HG02884 (cell line): ENCODE results near the gene HBG2.
A peak's percentile ranks its signal among the peaks of the same experiment; 100 is the strongest.
"Not testable (repeated sequence)": the region's sequence is repeated elsewhere in the genome, so short reads cannot be mapped to it uniquely, and the experiment has no call there.

Experiments used
- ATAC-seq: cut with Tn5 transposase; IDR thresholded peaks from one replicate; pipeline ENCODE4 v1.9.1; 2021; ENCODE audit warnings: mild to moderate bottlenecking, moderate library complexity; ENCODE audit not compliant: unreplicated experiment

HBG2 gene

DNA sequence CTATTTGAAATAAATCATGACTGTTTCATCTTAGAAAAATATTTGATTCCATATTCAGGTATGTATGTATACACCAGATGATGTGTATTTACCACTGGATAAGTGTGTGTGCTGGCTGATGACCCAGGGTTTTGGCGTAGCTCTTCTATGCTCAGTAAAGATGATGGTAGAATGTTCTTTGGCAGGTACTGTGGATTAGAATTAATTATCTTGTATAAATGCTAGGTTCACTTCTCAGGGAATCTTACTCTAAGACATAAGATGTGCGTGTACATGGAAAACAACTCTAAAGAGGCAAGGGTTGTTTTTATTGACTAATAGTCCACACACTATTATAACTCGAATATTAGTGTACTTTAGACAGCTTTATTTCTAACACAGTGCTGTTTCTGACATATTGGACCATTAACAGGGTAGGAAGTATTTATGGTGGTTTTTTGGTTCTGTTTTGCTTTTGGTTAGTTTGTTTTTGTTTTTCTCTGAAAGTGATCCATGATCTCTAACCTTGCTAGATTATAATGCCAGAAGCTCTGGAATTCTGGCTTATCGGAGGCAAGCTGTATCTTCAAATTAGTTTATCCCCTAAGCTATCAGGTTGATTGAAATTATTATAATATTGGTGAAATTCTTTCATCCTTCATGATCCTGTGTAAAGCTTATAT lies 3.9 kb downstream of the HBG2 start:
- ATAC-seq: no peak

GRCh38 chr11:5249807-5250396 lies 4.7 kb downstream of the HBG2 start, which contains the start of gene HBG1:
TSS of gene HBG1 (minus strand) at chr11:5249857. CDS start at chr11:5249804, 53 bp downstream.
- ATAC-seq: not testable (repeated sequence)

DNA sequence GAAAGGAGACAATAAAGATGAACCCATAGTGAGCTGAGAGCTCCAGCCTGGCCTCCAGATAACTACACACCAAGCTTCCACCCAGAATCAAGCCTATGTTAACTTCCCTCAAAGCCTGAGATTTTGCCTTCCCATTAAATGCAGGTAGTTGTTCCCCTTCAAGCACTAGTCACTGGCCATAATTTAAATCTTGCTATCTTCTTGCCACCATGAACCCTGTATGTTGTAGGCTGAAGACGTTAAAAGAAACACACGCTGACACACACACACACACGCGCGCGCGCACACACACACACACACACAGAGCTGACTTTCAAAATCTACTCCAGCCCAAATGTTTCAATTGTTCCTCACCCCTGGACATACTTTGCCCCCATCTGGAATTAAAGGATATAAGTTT lies 6.1 kb downstream of the HBG2 start:
- not testable (repeated sequence) for ATAC-seq

GRCh38 chr11:5247472-5248192 lies 6.9 kb downstream of the HBG2 start:
- ATAC-seq: no peak

DNA sequence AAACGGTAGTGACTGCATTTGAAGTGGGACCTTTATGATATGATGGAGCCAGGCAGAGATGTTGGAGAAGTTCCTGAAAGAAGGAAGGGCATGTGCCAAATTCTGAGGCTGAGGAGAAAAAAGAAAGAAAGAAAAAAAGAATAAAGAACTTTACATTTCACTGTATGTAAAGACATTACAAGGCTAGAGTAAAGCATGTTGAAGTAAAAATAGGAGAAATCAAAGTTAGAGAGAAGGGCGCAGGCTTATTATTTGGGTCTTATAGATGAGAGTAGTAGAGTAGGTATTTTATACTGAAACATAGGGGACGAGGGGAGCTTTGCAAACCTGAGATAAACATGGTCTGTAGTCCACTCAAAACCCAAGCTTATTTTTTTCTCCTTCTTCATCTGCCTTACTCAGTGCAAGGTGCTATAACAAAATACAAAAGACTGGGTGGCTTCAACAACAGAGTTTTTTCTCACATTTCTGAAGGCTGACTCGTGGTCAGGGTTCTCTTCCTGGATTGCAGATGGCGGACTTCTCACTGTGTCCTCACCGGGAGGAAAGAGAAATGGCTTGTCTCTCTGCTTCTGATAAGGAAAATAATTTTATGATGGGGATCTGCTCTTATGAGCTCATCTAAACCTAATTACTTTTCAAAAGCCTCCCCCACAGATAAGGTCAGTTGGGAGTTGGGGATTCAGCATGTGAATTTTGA lies 7.7 kb downstream of the HBG2 start:
- ATAC-seq: no peak

GRCh38 chr11:5245155-5245554 lies 9.4 kb downstream of the HBG2 start:
- ATAC-seq: no peak

- ATAC-seq: no peak
These were observed 10.8 kb downstream of the HBG2 start for GRCh38 chr11:5243816-5244180.

DNA sequence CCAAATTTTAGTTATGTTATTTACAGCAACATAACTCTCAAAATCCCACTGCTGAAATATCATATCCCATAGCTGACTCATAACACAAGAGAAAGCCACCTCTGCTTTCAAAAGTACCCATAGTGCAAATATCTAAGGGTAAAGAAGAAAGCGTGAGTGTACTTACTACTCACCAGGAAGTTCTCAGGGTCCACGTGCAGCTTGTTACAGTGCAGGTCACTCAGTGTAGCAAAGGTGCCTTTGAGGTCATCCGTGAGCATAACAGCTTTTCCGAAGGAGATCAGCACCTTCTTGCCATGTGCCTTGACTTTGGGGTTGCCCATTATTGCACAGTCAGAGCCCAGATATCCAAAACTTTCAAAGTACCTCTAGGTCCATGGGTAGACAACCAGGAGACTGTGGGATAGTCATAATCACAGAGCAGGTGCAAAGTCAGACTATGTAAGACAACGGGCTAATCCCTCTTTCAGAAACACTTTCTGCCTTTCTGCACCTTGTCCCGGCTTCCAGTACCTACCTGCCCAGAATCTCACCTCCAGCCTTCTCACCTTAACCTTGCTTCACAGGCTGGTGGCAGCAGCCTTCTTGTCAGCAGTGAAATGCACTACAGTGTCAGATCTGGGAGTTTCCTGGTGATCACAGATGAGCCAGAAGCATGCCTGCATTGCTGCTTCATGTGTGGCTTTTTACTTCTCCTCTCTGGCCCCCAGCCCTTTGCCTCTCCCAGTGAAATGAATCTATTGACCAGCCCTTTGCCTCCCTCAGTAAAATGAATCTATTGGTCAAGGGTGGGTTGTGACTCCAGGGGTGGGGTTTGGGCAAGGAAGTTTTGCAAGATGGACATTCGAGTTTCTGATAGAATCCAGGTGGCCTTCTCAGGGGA lies 11.4 kb downstream of the HBG2 start:
- peak; percentile 64 for ATAC-seq

- ATAC-seq: no peak
These were observed 12.4 kb downstream of the HBG2 start for GRCh38 chr11:5242208-5242607.

DNA sequence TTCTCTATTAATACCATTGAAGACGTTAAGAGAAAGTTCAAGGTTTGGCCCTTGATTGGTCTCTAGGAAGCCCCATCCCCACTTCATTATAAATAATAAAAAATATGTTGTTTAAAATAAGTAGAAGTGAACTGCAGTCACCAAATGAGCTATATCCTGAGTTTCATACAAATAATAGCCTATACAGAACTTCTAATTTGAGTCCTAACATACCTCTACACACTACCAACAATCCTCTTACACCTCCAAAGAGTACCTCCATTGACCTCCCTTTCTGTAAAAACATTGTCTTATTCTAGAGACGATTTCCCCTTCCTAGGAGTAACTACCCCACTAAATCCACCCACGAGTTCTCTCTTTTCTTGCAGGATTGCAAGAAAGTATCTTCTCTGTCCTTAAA lies 13.1 kb downstream of the HBG2 start:
- ATAC-seq: no peak

DNA sequence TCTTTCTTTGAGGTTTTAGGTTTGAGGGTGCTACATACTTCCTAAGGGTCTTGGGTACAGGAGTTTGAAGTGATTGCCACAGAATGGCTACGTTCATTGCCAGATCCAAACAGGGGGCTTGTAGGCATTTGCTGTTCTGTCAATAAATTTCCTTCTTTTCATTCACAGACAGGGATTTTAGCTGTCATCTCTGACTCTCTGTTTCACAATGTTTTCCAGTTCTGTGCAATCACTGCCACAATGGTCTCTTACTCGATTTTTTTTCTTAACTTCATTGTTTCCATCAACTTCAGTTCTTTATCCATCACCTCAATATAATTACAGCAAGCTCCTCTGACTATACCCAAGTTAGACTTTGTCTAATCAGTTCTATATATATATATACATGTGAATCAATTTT lies 14.1 kb downstream of the HBG2 start:
- no peak for ATAC-seq

DNA sequence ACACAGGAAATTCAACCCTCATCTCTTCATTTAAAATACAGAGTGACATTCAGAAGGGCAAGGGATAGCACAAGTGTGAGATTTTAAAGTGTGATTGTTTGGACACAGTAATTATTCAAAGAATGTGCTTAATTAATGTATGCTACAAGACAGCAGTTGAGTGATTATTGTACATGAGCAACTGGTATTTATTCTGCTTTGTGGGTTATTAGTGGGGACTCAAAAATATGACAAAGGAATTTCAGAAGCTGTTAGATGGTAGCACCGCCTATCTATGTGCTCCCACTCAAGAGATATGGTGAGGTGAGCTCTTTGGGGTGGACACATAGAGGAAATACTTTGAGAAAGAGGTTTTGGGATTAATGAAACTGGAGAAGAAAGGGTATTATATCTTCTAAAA lies 14.5 kb downstream of the HBG2 start:
- no peak for ATAC-seq

DNA sequence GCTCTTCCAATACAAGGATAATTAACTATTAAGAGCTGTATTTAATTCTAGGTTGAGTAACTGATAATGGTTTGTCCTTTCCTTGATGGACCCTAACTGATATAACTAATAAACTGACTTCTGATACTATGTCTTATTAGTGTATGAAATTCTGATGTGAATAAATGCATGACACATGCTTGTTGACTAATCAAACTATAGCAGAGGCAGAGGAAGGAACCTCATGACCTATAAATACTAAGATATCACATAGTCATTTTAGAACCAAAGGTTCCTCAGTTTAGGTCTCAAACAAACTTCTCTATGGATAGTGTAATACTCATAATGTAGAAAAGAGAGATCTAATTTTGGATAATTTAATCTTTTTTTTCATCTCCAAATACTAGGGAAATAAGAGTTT lies 15.5 kb downstream of the HBG2 start:
- no peak for ATAC-seq

GRCh38 chr11:5238486-5238885 lies 16.1 kb downstream of the HBG2 start:
- no peak for ATAC-seq

GRCh38 chr11:5237420-5237819 lies 17.2 kb downstream of the HBG2 start:
- no peak for ATAC-seq

DNA sequence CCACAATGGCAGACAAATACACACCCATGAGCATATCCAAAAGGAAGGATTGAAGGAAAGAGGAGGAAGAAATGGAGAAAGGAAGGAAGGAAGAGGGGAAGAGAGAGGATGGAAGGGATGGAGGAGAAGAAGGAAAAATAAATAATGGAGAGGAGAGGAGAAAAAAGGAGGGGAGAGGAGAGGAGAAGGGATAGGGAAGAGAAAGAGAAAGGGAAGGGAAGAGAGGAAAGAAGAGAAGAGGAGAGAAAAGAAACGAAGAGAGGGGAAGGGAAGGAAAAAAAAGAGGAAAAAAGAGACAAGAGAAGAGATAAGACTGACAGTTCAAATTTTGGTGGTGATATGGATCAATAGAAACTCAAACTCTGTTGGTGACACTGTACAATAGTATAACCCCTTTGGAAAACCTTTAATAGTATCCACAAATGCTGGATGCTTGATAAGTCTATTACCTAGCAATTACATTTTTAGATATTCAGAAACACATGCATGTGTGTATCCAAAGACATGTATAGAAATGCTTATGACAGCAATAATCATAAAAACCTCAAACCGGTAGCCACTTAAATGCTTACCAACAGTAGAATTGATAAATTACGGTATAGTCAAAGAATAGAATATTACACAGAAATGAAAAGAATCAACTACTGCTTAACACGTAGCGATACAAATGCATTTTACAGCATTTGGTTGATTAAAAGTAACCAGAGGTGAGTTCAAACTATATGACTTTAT lies 19.1 kb downstream of the HBG2 start:
- ATAC-seq: no peak

GRCh38 chr11:5234381-5234834 lies 20.2 kb downstream of the HBG2 start, which contains the start of gene HBD:
TSS of gene HBD (minus strand) at chr11:5234483. CDS start at chr11:5234433, 50 bp downstream.
- ATAC-seq: peak; percentile 76

- no peak for ATAC-seq
These were observed 21.3 kb downstream of the HBG2 start for GRCh38 chr11:5233307-5233706.

- ATAC-seq: no peak
These were observed 21.8 kb downstream of the HBG2 start for GRCh38 chr11:5232821-5233220.

DNA sequence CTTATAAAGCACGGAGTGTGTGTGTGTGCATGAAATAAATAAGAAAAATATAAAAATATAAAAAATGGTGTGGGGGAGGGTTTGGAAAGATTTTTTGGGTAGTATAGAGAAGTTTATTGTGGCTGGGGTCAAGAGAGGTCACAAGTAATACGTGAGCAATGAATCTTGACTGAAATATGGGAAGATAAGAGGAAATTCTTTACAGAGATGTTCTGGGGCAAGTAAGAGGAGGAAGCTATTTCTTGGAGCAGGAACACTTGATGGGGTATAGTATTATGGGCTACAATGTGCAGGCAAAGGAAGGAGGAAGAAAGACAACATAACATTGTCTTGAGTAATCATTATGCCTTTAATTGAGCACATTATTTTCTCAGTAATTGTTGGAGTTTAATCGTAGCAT lies 22.4 kb downstream of the HBG2 start:
- no peak for ATAC-seq
